Mesothelial cell of epicardium (in vitro differentiated cells): ENCODE results near the gene TEX35. TPM values are rescaled to one million over a fixed set of nuclear protein-coding genes. Genes with fewer than 3 reads are reported as not detected.

Source experiments
- DNase-seq, 2 experiments: peaks; one replicate each; pipeline ENCODE4 v3.0.0; 2021; ENCODE audit warnings: low spot score in 2 of 2; ENCODE audit not compliant: unreplicated experiment in 2 of 2
- H3K27ac Mint-ChIP-seq: 2 replicates; pipeline ENCODE4 v1.8.0; 2021; ENCODE audit warnings: mixed read lengths
- H3K27me3 Mint-ChIP-seq: 2 replicates; pipeline ENCODE4 v1.8.0; 2021; ENCODE audit warnings: low read depth, mixed read lengths
- H3K36me3 Mint-ChIP-seq: 2 replicates; pipeline ENCODE4 v1.8.0; 2021; ENCODE audit warnings: mixed read lengths
- H3K4me1 Mint-ChIP-seq: 2 replicates; pipeline ENCODE4 v1.8.0; 2021; ENCODE audit warnings: mixed read lengths
- H3K4me3 Mint-ChIP-seq: 2 replicates; pipeline ENCODE4 v1.8.0; 2021; ENCODE audit warnings: mild to moderate bottlenecking, moderate library complexity, mixed read lengths
- H3K9me3 Mint-ChIP-seq: 2 replicates; pipeline ENCODE4 v1.8.0; 2021; ENCODE audit warnings: mixed read lengths
- total RNA-seq: library from RNA; stranded (reverse); gene quantifications from 3 replicates; pipeline ENCODE4 v1.2.1, GENCODE V29; 2021
- TF ChIP-seq, protein P1 (sequence below): fragments of 200-600 bp; sonication (generic); IDR thresholded peaks from one replicate; pipeline ENCODE4 v1.5.0; 2021; ENCODE audit warnings: antibody characterized with exemption; ENCODE audit not compliant: unreplicated experiment

Gene TEX35
- total RNA-seq, 1 donor from 2014 or later: not detected

GRCh38 chr1:178529364-178530036 is 16.6 kb downstream of the TEX35 start:
- peak overlapping the region; percentile 50 for H3K27ac Mint-ChIP-seq
- no peak overlapping the region for H3K4me3 Mint-ChIP-seq
- H3K36me3 Mint-ChIP-seq: no peaks in the 10 kb centered on the region
- peaks cover 7% of the 10 kb centered on the region for H3K9me3 Mint-ChIP-seq
- no peak for DNase-seq
- TF ChIP-seq, protein P1, sequence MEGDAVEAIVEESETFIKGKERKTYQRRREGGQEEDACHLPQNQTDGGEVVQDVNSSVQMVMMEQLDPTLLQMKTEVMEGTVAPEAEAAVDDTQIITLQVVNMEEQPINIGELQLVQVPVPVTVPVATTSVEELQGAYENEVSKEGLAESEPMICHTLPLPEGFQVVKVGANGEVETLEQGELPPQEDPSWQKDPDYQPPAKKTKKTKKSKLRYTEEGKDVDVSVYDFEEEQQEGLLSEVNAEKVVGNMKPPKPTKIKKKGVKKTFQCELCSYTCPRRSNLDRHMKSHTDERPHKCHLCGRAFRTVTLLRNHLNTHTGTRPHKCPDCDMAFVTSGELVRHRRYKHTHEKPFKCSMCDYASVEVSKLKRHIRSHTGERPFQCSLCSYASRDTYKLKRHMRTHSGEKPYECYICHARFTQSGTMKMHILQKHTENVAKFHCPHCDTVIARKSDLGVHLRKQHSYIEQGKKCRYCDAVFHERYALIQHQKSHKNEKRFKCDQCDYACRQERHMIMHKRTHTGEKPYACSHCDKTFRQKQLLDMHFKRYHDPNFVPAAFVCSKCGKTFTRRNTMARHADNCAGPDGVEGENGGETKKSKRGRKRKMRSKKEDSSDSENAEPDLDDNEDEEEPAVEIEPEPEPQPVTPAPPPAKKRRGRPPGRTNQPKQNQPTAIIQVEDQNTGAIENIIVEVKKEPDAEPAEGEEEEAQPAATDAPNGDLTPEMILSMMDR: no peak
- no peaks in the 10 kb centered on the region for H3K27me3 Mint-ChIP-seq
- H3K4me1 Mint-ChIP-seq: peaks cover 19% of the 10 kb centered on the region

- DNase-seq: no peak
- Mint-ChIP-seq H3K4me3 (no peak overlapping the region), H3K4me1 (peaks cover 19% of the 10 kb centered on the region), H3K27ac (peak overlapping the region; percentile 50), H3K9me3 (peaks cover 2% of the 10 kb centered on the region), H3K36me3 (no peaks in the 10 kb centered on the region), H3K27me3 (no peaks in the 10 kb centered on the region)
- TF ChIP-seq, protein P1: no peak
These were observed 17.1 kb downstream of the TEX35 start for GRCh38 chr1:178530037-178530402.

DNA sequence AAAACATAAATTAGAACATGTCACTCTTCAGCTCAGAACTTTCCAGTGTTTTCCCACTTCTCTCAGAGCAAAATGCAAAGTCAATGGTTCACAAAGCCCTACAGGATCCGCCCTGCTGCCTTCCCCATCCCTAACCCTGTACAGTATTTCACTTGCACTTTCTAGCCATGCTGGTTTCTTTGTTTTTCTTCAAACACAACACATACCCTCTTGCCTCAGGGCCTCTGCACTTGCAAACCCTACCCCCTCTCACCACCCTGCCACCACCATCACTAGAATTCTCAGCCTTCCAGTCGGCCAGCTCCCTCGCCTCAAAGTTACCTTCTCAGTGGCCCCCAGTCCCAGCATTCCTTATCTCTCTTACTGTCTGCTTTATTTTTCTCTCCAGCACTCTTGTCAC is 17.6 kb downstream of the TEX35 start:
- Mint-ChIP-seq H3K27me3 (no peaks in the 10 kb centered on the region), H3K4me3 (no peak overlapping the region), H3K27ac (peak overlapping the region; percentile 23), H3K4me1 (peaks cover 19% of the 10 kb centered on the region), H3K36me3 (no peaks in the 10 kb centered on the region), H3K9me3 (no peaks in the 10 kb centered on the region)
- TF ChIP-seq, protein P1: no peak
- no peak for DNase-seq

DNA sequence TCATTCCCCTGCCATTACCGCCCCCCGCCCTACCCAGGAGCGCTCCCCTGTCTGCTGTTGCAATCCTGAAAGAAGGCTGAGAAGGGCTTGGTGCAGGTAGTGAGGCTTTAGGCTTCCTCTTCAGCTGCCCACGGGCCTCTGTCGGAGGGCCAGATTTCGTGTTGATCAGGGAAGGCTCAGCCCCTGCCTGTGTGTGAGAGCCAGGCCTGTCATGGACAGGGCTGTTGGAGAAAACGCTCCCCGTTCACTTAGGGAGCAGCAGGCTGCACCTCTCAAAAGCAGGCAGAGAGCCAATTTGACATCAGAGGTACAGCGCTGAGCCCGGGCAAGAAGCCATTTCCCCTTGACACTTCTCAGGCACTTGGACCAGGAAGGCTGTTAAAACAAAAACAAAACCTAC is 19.0 kb downstream of the TEX35 start:
- Mint-ChIP-seq H3K9me3 (no peaks in the 10 kb centered on the region), H3K4me1 (peaks cover 19% of the 10 kb centered on the region), H3K27ac (no peak overlapping the region), H3K4me3 (no peak overlapping the region), H3K27me3 (no peaks in the 10 kb centered on the region), H3K36me3 (no peaks in the 10 kb centered on the region)
- DNase-seq: no peak
- TF ChIP-seq, protein P1: no peak

DNA sequence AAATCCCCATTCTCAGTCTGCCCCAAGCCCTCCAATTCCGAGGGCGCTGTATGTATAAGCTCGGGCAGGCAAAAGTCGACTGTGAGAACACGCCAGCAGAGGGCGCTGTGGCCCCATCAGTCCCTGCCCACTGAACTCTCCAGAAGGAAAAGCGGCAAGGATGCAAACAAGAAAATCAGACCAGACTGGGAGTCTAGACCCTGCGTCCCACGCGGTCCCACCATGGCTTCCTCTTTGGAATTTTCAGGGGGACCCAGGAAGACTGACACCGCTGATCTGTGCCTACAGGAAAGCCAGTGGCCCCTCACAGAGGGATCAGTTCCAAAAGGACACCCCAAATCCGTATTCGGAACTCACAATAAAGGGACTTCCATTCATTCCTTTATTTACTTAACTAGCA is 19.5 kb downstream of the TEX35 start:
- no peak overlapping the region for H3K4me3 Mint-ChIP-seq
- H3K27ac Mint-ChIP-seq: no peak overlapping the region
- no peaks in the 10 kb centered on the region for H3K27me3 Mint-ChIP-seq
- no peaks in the 10 kb centered on the region for H3K36me3 Mint-ChIP-seq
- TF ChIP-seq, protein P1: peak; percentile 93
- H3K4me1 Mint-ChIP-seq: peaks cover 19% of the 10 kb centered on the region
- no peaks in the 10 kb centered on the region for H3K9me3 Mint-ChIP-seq
- peak; percentile 58 to 88 for DNase-seq
